Parathyroid adenoma (tissue), 2 donors: ENCODE measurements around the gene BAZ1A.

Experiments
- H2AFZ ChIP-seq: fragments of 300-600 bp; sonication (generic); one replicate; pipeline ENCODE4 v1.7.0; 2017; ENCODE audit warnings: antibody characterized with exemption, mild to moderate bottlenecking
- H3K27ac ChIP-seq: fragments of 300-600 bp; sonication (generic); one replicate; pipeline ENCODE4 v1.7.0; 2017
- H3K27me3 ChIP-seq: fragments of 300-600 bp; sonication (generic); one replicate; pipeline ENCODE4 v1.7.0; 2017; ENCODE audit warnings: low read length; ENCODE audit not compliant: control insufficient read depth, insufficient read depth
- H3K36me3 ChIP-seq: fragments of 300-600 bp; sonication (generic); one replicate; pipeline ENCODE4 v1.7.0; 2017; ENCODE audit warnings: low read length; ENCODE audit not compliant: control insufficient read depth, insufficient read depth
- H3K4me1 ChIP-seq: fragments of 300-600 bp; sonication (generic); one replicate; pipeline ENCODE4 v1.7.0; 2017; ENCODE audit warnings: control low read depth
- H3K4me2 ChIP-seq: fragments of 300-600 bp; sonication (generic); one replicate; pipeline ENCODE4 v1.7.0; 2017; ENCODE audit warnings: low read length
- H3K4me3 ChIP-seq: fragments of 300-600 bp; sonication (generic); one replicate; pipeline ENCODE4 v1.7.0; 2017; ENCODE audit warnings: low read depth, low read length
- H3K79me2 ChIP-seq: fragments of 300-600 bp; sonication (generic); one replicate; pipeline ENCODE4 v1.7.0; 2017; ENCODE audit warnings: control low read depth
- H3K9ac ChIP-seq: fragments of 300-600 bp; sonication (generic); one replicate; pipeline ENCODE4 v1.7.0; 2017; ENCODE audit warnings: mild to moderate bottlenecking
- H3K9me3 ChIP-seq: fragments of 300-600 bp; sonication (generic); one replicate; pipeline ENCODE4 v1.7.0; 2017; ENCODE audit warnings: low read length; ENCODE audit not compliant: control insufficient read depth
- CTCF ChIP-seq: fragments of 300-600 bp; sonication (generic); IDR thresholded peaks from one replicate; pipeline ENCODE4 v1.7.0; 2017; ENCODE audit warnings: antibody characterized with exemption, mild to moderate bottlenecking
- donor health status: primary hyperparathyroidism.

Gene BAZ1A

GRCh38 chr14:34794217-34794616 is 80.9 kb downstream of the BAZ1A start:
- TF ChIP-seq CTCF: no peak
- H3K4me2 ChIP-seq: no peak overlapping the region

GRCh38 chr14:34792598-34792997 is 82.6 kb downstream of the BAZ1A start:
- TF ChIP-seq CTCF: no peak
- Histone ChIP-seq H2AFZ (no peak overlapping the region), H3K9ac (no peak overlapping the region), H3K79me2 (no peaks in the 10 kb centered on the region), H3K4me2 (no peak overlapping the region), H3K9me3 (no peaks in the 10 kb centered on the region), H3K27ac (no peak overlapping the region), H3K36me3 (no peaks in the 10 kb centered on the region), H3K27me3 (no peaks in the 10 kb centered on the region), H3K4me1 (no peaks in the 10 kb centered on the region), H3K4me3 (no peak overlapping the region)

More at GRCh38 chr14:34794217-34794616, 80.9 kb downstream of the BAZ1A start:
- Histone ChIP-seq H3K4me3 (no peak overlapping the region), H2AFZ (no peak overlapping the region), H3K36me3 (no peaks in the 10 kb centered on the region), H3K27me3 (no peaks in the 10 kb centered on the region), H3K9ac (no peak overlapping the region), H3K79me2 (no peaks in the 10 kb centered on the region), H3K9me3 (no peaks in the 10 kb centered on the region), H3K4me1 (no peaks in the 10 kb centered on the region), H3K27ac (no peak overlapping the region)

- no peaks in the 10 kb centered on the region for H3K79me2 ChIP-seq
- no peak overlapping the region for H2AFZ ChIP-seq
- H3K27ac ChIP-seq: no peak overlapping the region
- TF ChIP-seq CTCF: no peak
- H3K4me2 ChIP-seq: no peak overlapping the region
- no peaks in the 10 kb centered on the region for H3K27me3 ChIP-seq
- no peaks in the 10 kb centered on the region for H3K9me3 ChIP-seq
- H3K9ac ChIP-seq: no peak overlapping the region
- H3K4me3 ChIP-seq: no peak overlapping the region
- H3K4me1 ChIP-seq: no peaks in the 10 kb centered on the region
- no peaks in the 10 kb centered on the region for H3K36me3 ChIP-seq
Observed at GRCh38 chr14:34785223-34786006, 89.7 kb downstream of the BAZ1A start.

- Histone ChIP-seq H3K27ac (no peak overlapping the region), H3K9me3 (no peaks in the 10 kb centered on the region), H3K27me3 (no peaks in the 10 kb centered on the region), H3K9ac (no peak overlapping the region), H3K4me2 (no peak overlapping the region), H3K79me2 (no peaks in the 10 kb centered on the region), H3K36me3 (no peaks in the 10 kb centered on the region), H3K4me1 (no peaks in the 10 kb centered on the region), H3K4me3 (no peak overlapping the region), H2AFZ (no peak overlapping the region)
- TF ChIP-seq CTCF: no peak
Observed at GRCh38 chr14:34782031-34782430, 93.1 kb downstream of the BAZ1A start.

GRCh38 chr14:34781242-34781641 is 93.9 kb downstream of the BAZ1A start:
- Histone ChIP-seq H3K27ac (no peak overlapping the region), H3K36me3 (no peaks in the 10 kb centered on the region)

More at GRCh38 chr14:34781242-34781641, 93.9 kb downstream of the BAZ1A start:
- TF ChIP-seq CTCF: no peak
- no peaks in the 10 kb centered on the region for H3K4me1 ChIP-seq
- H2AFZ ChIP-seq: no peak overlapping the region
- no peaks in the 10 kb centered on the region for H3K27me3 ChIP-seq
- H3K9me3 ChIP-seq: no peaks in the 10 kb centered on the region
- no peak overlapping the region for H3K4me2 ChIP-seq
- no peak overlapping the region for H3K9ac ChIP-seq
- no peak overlapping the region for H3K4me3 ChIP-seq
- no peaks in the 10 kb centered on the region for H3K79me2 ChIP-seq
